ENCODE data around the gene PATZ1.

- TF ChIP-seq SIN3A (IDR thresholded peaks at IDR 0.05; ENCODE audit: borderline replicate concordance, insufficient read depth, low read length) = no peak
- no peak for TF ChIP-seq POLR2AphosphoS5 (IDR thresholded peaks at IDR 0.05; ENCODE audit: low read depth, low read length)
Measured at GRCh38 chr22:31327806-31328543, 18.2 kb downstream of the PATZ1 start.

Measured in PFSK-1 (cell line).